Measurements from ENCODE around the gene TGM2.

- TF ChIP-seq CTCF (IDR thresholded peaks at IDR 0.05) (no peak), POLR2AphosphoS5 (IDR thresholded peaks at IDR 0.05) (no peak), POLR2A (IDR thresholded peaks at IDR 0.05) (no peak)
These were observed 15.7 kb upstream of the TGM2 start for GRCh38 chr20:38180781-38181180.
